ENCODE measurements around the gene ADAMTSL2.

The ADAMTSL2 gene

DNA sequence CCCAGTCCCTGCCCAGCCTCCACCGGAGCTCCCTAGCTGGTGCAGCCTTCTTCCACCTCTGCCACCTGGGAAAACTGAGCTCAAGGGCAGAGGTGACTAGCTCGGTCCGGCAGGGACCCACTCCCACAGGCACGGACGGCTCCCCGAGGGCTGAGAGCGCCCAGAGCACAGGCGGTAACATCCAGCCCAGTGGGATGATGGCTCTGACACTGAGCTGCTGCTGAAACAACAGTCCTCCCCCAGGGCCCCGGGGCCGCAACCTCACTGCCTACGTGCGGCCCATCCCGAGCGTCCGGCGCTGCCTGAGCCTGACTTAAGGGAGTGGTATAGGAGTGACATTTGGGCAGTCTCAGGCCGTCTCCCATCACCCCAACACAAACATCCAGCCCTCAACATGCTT is 70.9 kb downstream of the ADAMTSL2 start:
- H3K4me3 ChIP-seq (ENCODE audit: low read length), result no peak overlapping the region
- TF ChIP-seq, protein P1, sequence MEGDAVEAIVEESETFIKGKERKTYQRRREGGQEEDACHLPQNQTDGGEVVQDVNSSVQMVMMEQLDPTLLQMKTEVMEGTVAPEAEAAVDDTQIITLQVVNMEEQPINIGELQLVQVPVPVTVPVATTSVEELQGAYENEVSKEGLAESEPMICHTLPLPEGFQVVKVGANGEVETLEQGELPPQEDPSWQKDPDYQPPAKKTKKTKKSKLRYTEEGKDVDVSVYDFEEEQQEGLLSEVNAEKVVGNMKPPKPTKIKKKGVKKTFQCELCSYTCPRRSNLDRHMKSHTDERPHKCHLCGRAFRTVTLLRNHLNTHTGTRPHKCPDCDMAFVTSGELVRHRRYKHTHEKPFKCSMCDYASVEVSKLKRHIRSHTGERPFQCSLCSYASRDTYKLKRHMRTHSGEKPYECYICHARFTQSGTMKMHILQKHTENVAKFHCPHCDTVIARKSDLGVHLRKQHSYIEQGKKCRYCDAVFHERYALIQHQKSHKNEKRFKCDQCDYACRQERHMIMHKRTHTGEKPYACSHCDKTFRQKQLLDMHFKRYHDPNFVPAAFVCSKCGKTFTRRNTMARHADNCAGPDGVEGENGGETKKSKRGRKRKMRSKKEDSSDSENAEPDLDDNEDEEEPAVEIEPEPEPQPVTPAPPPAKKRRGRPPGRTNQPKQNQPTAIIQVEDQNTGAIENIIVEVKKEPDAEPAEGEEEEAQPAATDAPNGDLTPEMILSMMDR (conservative IDR thresholded peaks at IDR 0.05; ENCODE audit: low read length), result no peak

DNA sequence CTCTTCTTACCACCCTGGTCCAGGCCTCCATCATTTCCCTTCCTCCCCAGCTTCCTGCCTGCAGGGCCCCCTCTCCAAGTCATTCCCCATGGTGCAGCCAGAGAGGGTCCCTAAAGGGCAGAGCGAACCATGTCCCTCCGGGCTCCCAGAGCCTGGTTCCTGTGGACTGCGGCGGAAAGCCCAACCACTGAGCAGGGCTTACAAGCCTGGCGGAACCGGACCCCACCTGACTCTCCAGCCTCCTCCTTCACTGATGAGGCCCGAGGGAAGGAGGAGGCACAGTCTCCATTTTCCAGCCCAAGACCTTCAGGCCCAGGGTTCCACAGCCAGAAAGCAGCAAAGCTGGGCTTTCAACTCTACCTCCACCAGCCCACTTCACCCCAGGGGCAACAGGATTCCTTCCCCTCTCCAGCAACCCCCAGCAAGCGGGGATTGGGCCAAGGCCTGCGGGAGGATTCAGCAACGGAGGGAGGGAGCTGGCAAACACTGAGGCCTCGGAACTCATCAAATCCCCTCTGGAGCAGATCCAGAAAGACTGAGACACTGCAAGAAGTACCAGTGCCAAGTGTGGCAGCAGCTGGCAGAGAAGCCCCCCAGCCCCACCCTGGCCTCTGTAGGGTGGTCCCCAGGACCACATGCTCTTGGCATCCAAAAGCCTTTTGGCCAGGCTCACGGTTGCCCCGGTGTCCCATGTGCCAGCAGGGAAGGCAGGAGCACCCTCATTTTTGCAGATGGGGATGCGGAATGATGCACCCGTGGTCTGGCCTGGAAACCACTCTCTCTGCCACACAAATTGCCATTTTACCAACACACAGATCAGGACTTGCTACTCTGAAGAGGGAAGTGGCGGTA is 71.6 kb downstream of the ADAMTSL2 start:
- no peak for DNase-seq (ENCODE audit: low read depth)
- no peak overlapping the region for H3K4me3 ChIP-seq (ENCODE audit: low read length)
- TF ChIP-seq, protein P1 (conservative IDR thresholded peaks at IDR 0.05; ENCODE audit: low read length), result no peak

More for the DNA sequence above, 70.9 kb downstream of the ADAMTSL2 start:
- DNase-seq (ENCODE audit: low read depth), result no peak

DNA sequence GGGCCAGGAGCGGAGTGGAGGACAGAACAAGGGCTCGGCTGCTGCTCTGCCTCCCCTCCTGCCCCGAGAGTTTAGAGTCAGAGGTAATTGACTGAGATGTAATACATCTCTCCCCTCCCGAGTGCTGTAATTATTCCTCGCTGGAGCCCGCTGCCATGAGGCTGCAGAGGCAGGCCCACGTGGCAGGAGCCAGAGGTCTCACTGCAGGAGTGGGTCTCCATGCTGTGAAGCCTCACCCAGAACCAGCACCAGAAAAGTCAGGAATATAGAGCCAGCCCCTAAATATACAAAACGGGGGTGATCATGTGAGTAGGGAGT is 72.2 kb downstream of the ADAMTSL2 start:
- H3K4me3 ChIP-seq (ENCODE audit: low read length), result no peak overlapping the region
- TF ChIP-seq, protein P1 (conservative IDR thresholded peaks at IDR 0.05; ENCODE audit: low read length), result no peak
- no peak for DNase-seq (ENCODE audit: low read depth)

DNA sequence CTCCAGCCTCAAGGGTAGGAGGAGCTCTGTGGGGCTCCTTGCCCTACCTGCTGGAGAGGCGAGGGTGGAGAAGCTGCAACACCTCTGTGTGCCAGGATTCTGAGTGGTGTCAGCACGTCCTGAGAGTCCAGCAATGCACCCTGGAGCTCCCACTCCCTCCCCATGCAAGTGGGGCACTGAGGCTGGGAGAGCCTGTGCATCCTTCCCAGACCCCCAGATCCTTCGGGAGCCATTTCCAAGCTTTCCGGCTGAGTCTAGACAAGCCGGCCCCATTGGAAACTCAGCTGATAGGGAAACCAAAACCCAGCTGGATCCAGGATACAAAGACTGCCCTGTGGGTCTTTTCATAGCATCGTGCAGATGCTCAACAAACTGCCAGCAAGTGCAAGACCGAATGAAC is 72.9 kb downstream of the ADAMTSL2 start:
- DNase-seq (ENCODE audit: low read depth), result no peak
- H3K4me3 ChIP-seq (ENCODE audit: low read length), result no peak overlapping the region

DNA sequence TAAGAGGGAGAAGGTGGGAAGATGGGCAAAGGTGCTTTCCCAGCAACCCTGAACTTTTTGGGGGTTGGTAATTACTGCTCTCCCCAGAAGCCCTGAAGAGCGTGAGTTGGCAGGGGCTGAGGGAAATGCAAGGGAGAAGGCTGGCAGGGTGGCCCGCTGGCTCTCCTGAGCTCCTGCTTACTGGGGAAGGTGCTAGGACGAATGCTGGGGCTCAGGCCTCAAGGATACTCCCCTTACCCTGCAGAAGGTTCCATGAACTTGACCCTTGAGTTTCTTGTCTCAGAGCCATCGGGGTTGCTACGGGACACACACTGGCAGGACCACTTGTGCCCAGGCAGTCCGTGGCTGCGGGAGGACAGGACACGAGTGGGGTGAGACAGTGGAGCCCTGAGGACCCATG is 73.5 kb downstream of the ADAMTSL2 start:
- no peak overlapping the region for H3K4me3 ChIP-seq (ENCODE audit: low read length)
- no peak for DNase-seq (ENCODE audit: low read depth)
- TF ChIP-seq, protein P1 (conservative IDR thresholded peaks at IDR 0.05; ENCODE audit: low read length), result no peak

More for the DNA sequence above, 72.9 kb downstream of the ADAMTSL2 start:
- TF ChIP-seq, protein P1 (conservative IDR thresholded peaks at IDR 0.05; ENCODE audit: low read length), result no peak

DNA sequence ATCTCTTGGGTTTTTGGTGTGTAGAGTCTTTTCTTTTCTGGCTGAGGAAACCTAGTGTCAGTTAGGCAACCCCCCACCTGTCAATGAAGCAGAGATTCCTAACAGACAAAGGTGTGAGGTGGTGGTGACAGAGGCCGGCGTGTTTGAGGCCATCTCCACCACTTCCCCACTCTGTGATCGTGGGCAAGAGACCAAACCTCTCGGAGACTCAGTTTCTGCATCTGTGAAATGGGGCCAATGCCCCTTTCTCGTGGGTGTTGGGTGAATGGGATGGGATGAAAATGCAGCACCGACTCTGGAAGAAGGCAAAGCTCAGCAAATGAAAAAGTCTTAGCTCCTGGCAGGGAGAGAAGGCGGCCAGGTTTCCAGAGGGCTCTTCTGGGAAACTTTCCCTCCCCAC is 73.9 kb downstream of the ADAMTSL2 start:
- no peak for DNase-seq (ENCODE audit: low read depth)
- H3K4me3 ChIP-seq (ENCODE audit: low read length), result no peak overlapping the region
- TF ChIP-seq, protein P1 (conservative IDR thresholded peaks at IDR 0.05; ENCODE audit: low read length), result no peak

DNA sequence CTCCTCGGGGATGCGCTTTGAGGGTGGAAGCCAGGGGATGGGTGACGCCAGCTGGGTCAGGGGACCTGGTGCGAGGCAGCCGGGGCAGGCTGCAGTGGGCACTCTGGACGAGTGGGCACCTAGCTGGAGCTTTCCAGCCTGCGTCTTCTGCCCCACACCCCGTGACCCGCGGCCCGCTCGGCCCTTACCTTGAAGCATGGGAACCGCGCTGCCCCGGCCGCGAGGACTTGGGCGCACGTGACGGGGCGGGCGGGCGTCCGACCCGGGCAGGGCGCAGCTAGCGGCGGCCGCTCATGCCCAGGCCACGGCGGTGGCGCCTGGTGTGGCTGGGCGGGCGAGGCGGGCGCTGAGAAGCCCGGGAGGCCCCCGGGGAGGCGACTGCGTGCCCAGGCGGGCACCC is 74.4 kb downstream of the ADAMTSL2 start:
- TF ChIP-seq, protein P1 (conservative IDR thresholded peaks at IDR 0.05; ENCODE audit: low read length), result no peak
- H3K4me3 ChIP-seq (ENCODE audit: low read length), result no peak overlapping the region
- no peak for DNase-seq (ENCODE audit: low read depth)

Data from AG10803 (cell line).